Liver (tissue), 9 donors: ENCODE results near the gene IKZF3. TPM values are rescaled to one million over a fixed set of nuclear protein-coding genes. Genes with fewer than 3 reads are reported as not detected.

ENCODE experiments used
- DNase-seq: peaks from one replicate; pipeline ENCODE4 v3.0.0-alpha.2; 2017; ENCODE audit warnings: low spot score
- H3K27ac ChIP-seq, 2 donors: one replicate each; pipeline ENCODE4 v1.7.0; 2013; ENCODE audit warnings: inconsistent platforms in 2 of 2, low read length in 2 of 2, control low read depth in 1 of 2, low read depth in 1 of 2, mild to moderate bottlenecking in 1 of 2
- H3K27me3 ChIP-seq, 4 donors: one replicate each; pipeline versions ENCODE4 v1.6.1 to v1.7.0; 2013; ENCODE audit warnings: low read length in 3 of 4, inconsistent platforms in 1 of 4, mild to moderate bottlenecking in 1 of 4, moderate library complexity in 1 of 4; ENCODE audit not compliant: control insufficient read depth in 4 of 4, insufficient read depth in 4 of 4
- H3K36me3 ChIP-seq, 4 donors: one replicate each; pipeline versions ENCODE4 v1.6.1 to v1.7.0; 2013; ENCODE audit warnings: low read length in 3 of 4, mild to moderate bottlenecking in 3 of 4, low read depth in 1 of 4, moderate library complexity in 1 of 4; ENCODE audit not compliant: control insufficient read depth in 4 of 4, insufficient read depth in 3 of 4
- H3K4me1 ChIP-seq, 4 donors: one replicate each; pipeline versions ENCODE4 v1.6.1 to v1.7.0; 2013; ENCODE audit warnings: low read length in 3 of 4, mild to moderate bottlenecking in 3 of 4, moderate library complexity in 1 of 4; ENCODE audit not compliant: control insufficient read depth in 4 of 4, insufficient read depth in 4 of 4
- H3K4me3 ChIP-seq, 3 donors: one replicate each; pipeline versions ENCODE4 v1.6.1 to v1.7.0; 2013; ENCODE audit warnings: low read length in 3 of 3, control low read depth in 1 of 3, low read depth in 1 of 3, mild to moderate bottlenecking in 1 of 3
- H3K9ac ChIP-seq, 2 donors: one replicate each; pipeline ENCODE4 v1.7.0; 2013; ENCODE audit warnings: low read length in 2 of 2, mild to moderate bottlenecking in 2 of 2, moderate library complexity in 2 of 2, control low read depth in 1 of 2, low read depth in 1 of 2
- H3K9me3 ChIP-seq, 4 donors: one replicate each; pipeline versions ENCODE4 v1.6.1 to v1.7.0; 2013; ENCODE audit warnings: low read length in 3 of 4; ENCODE audit not compliant: control insufficient read depth in 4 of 4
- CTCF ChIP-seq: fragments of 150-350 bp; IDR thresholded peaks from 2 replicates; pipeline ENCODE4 v1.5.1; 2017; ENCODE audit warnings: improper control_type of control experiment, low read depth, low read length; ENCODE audit not compliant: missing input control
- EGR1 ChIP-seq, 2 donors: IDR thresholded peaks; 2 replicates each; pipeline ENCODE4 v1.6.1; 2016 to 2018; ENCODE audit warnings: antibody characterized with exemption in 2 of 2, low read depth in 2 of 2
- FOXA1 ChIP-seq: IDR thresholded peaks from 2 replicates; pipeline ENCODE4 v1.6.1; 2016; ENCODE audit warnings: antibody characterized with exemption
- FOXA2 ChIP-seq: IDR thresholded peaks from 2 replicates; pipeline ENCODE4 v1.6.1; 2016; ENCODE audit warnings: antibody characterized with exemption
- GABPA ChIP-seq, 2 donors: IDR thresholded peaks in 1 of 2; conservative IDR thresholded peaks in 1 of 2; 2 replicates each; pipeline ENCODE4 v1.6.1; 2016; ENCODE audit warnings: antibody characterized with exemption in 2 of 2, mild to moderate bottlenecking in 1 of 2, moderate library complexity in 1 of 2
- HNF4A ChIP-seq, 2 donors: conservative IDR thresholded peaks; 2 replicates each; pipeline ENCODE4 v1.6.1; 2016; ENCODE audit warnings: antibody characterized with exemption in 2 of 2, mild to moderate bottlenecking in 2 of 2
- HNF4G ChIP-seq: IDR thresholded peaks from 2 replicates; pipeline ENCODE4 v1.6.1; 2016; ENCODE audit warnings: antibody characterized with exemption
- JUND ChIP-seq, 2 donors: IDR thresholded peaks; 2 replicates each; pipeline ENCODE4 v1.6.1; 2016; ENCODE audit warnings: antibody characterized with exemption in 2 of 2
- MAX ChIP-seq: IDR thresholded peaks from 2 replicates; pipeline ENCODE4 v1.6.1; 2016; ENCODE audit warnings: antibody characterized with exemption
- NR2F2 ChIP-seq: IDR thresholded peaks from 2 replicates; pipeline ENCODE4 v1.6.1; 2016; ENCODE audit warnings: antibody characterized with exemption
- RAD21 ChIP-seq, 2 donors: IDR thresholded peaks; 2 replicates each; pipeline ENCODE4 v1.6.1; 2016; ENCODE audit warnings: antibody characterized with exemption in 2 of 2, mild to moderate bottlenecking in 2 of 2
- REST ChIP-seq: IDR thresholded peaks from 2 replicates; pipeline ENCODE4 v1.6.1; 2016; ENCODE audit warnings: antibody characterized with exemption, mild to moderate bottlenecking
- RXRA ChIP-seq, 2 donors: IDR thresholded peaks; 2 replicates each; pipeline ENCODE4 v1.6.1; 2017 to 2018; ENCODE audit warnings: antibody characterized with exemption in 2 of 2, mild to moderate bottlenecking in 1 of 2
- SP1 ChIP-seq: IDR thresholded peaks from 2 replicates; pipeline ENCODE4 v1.6.1; 2018; ENCODE audit warnings: antibody characterized with exemption, mild to moderate bottlenecking
- TAF1 ChIP-seq: conservative IDR thresholded peaks from 2 replicates; pipeline ENCODE4 v1.6.1; 2016; ENCODE audit warnings: antibody characterized with exemption, mild to moderate bottlenecking
- YY1 ChIP-seq: IDR thresholded peaks from 2 replicates; pipeline ENCODE4 v1.6.1; 2016; ENCODE audit warnings: antibody characterized with exemption, mild to moderate bottlenecking
- ZBTB33 ChIP-seq: IDR thresholded peaks from 2 replicates; pipeline ENCODE4 v1.6.1; 2016; ENCODE audit warnings: antibody characterized with exemption
- WGBS: extraction: QIAGEN DNeasy Blood & Tissue Kit; methylation state at CpG from one replicate; pipeline ENCODE4 v1.1.7; 2013; 5-methylcytosine and 5-hydroxymethylcytosine counted together
- polyA plus RNA-seq, 2 donors: library from polyadenylated mRNA; stranded (reverse) in 1 of 2; unstranded in 1 of 2; fragments of 200-250 nt in 1 of 2; fragments of >200 nt in 1 of 2; fragmentation: Nextera tagmentation in 1 of 2; extraction: Ambion mirVana in 1 of 2; gene quantifications; one replicate each; pipeline versions ENCODE4 v1.2.1 to v1.2.3, GENCODE V29; 2013 to 2015
- total RNA-seq, 2 donors: library from RNA; depleted of rRNA; stranded (reverse); fragments of >200 nt; gene quantifications; one replicate each; pipeline ENCODE4 v1.2.3, GENCODE V29; 2014
- donor health status: healthy.
- donor health status: healthy.
- donor health status: healthy.
- donor health status: healthy.
- donor health status: healthy.

IKZF3 gene
- total and polyA plus RNA-seq, 4 donors: 0.32 to 2.3 (median 0.83) TPM

- no peak for TF ChIP-seq GABPA (IDR thresholded peaks at IDR 0.05 in 1 of 2, conservative IDR thresholded peaks at IDR 0.05 in 1 of 2)
- no peak for TF ChIP-seq YY1
- no peak for TF ChIP-seq MAX
- no peak for TF ChIP-seq FOXA2
- no peak for TF ChIP-seq ZBTB33
- no peak for TF ChIP-seq HNF4A (conservative IDR thresholded peaks at IDR 0.05)
- no peak for TF ChIP-seq HNF4G
- no peak for TF ChIP-seq RAD21 (IDR thresholded peaks at IDR 0.05)
- TF ChIP-seq SP1: no peak
- TF ChIP-seq NR2F2: no peak
- TF ChIP-seq TAF1: no peak
- no peak for TF ChIP-seq EGR1 (IDR thresholded peaks at IDR 0.05; ENCODE audit: low read depth in 2 of 2)
- Histone ChIP-seq H3K4me3 (peak overlapping the region in 2 of 3 donors; percentile 72 to 88), H3K27ac (peak overlapping the region; percentile 93 to 95), H3K36me3 (no peaks in the 10 kb centered on the region), H3K9ac (peak overlapping the region in 1 of 2 donors; percentile 78), H3K4me1 (peaks cover under 1 to 15% (median 4%) of the 10 kb centered on the region in 4 donors), H3K9me3 (no peaks in the 10 kb centered on the region), H3K27me3 (no peaks in the 10 kb centered on the region)
- WGBS: 45% methylated on average over 21 of the region's 21 CpGs
- DNase-seq: no peak
These were observed 109.1 kb downstream of the IKZF3 start for GRCh38 chr17:39754958-39755553.

- WGBS: under 1% methylated on average over 91 of the region's 91 CpGs
- peak; percentile 91 for DNase-seq
- no peaks in the 10 kb centered on the region for H3K27me3 ChIP-seq
- peak overlapping the region; percentile 93 to 95 for H3K27ac ChIP-seq
- peak overlapping the region; percentile 72 to 88 (median 86) for H3K4me3 ChIP-seq
- TF ChIP-seq CTCF (peak; percentile 97), HNF4G (no peak), HNF4A (conservative IDR thresholded peaks at IDR 0.05) (no peak), YY1 (peak; percentile 31), EGR1 (IDR thresholded peaks at IDR 0.05; ENCODE audit: low read depth in 2 of 2) (peak; percentile 48 to 84), JUND (IDR thresholded peaks at IDR 0.05) (peak in 1 of 2 donors; percentile 28), FOXA1 (peak; percentile 49), FOXA2 (peak; percentile 36), NR2F2 (no peak), RAD21 (IDR thresholded peaks at IDR 0.05) (peak; percentile 78 to 84), ZBTB33 (no peak), MAX (peak; percentile 47), GABPA (IDR thresholded peaks at IDR 0.05 in 1 of 2, conservative IDR thresholded peaks at IDR 0.05 in 1 of 2) (peak in 1 of 2 donors; percentile 85), TAF1 (peak; percentile 36), SP1 (peak; percentile 68), REST (peak; percentile 67), RXRA (IDR thresholded peaks at IDR 0.05) (peak; percentile 40 to 57)
- peak overlapping the region; percentile 75 to 78 for H3K9ac ChIP-seq
- no peaks in the 10 kb centered on the region for H3K9me3 ChIP-seq
- H3K4me1 ChIP-seq: peaks cover 2 to 16% (median 4%) of the 10 kb centered on the region in 4 donors
- no peaks in the 10 kb centered on the region for H3K36me3 ChIP-seq
These were observed 109.8 kb downstream of the IKZF3 start for GRCh38 chr17:39754161-39754957.
